ENCODE results near the gene TRIM5. TPM values are rescaled to one million over a fixed set of nuclear protein-coding genes. Genes with fewer than 3 reads are reported as not detected.

Gene TRIM5
- total RNA-seq, 1 donor from 2014 or later, result 44.4 TPM

DNA sequence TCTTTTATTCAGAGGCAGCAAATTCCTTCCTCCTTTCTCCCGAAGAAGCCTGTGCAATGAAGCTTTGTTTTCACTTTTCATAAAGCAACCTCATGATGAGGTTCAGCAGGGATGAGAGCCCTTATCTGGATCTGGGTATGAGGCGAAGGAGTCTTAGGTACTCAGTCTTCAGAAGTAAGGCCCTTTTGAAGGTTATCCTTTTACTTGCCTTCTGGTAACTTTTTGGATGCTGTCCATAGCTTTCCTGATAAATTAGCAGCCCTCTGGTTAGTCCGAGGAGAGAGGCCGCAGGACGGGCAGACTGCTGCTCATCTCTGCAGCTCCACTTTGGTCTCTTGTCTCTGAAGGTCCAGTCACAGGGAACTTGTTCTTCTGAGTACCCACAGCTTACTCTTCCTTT lies 5.9 kb upstream of the TRIM5 start:
- H3K4me3 ChIP-seq, result peak overlapping the region; percentile 70
- intact Hi-C loops (cut with DNase I), result no loop called here
- H3K36me3 ChIP-seq, result no peaks in the 10 kb centered on the region
- H3K4me1 ChIP-seq, result peaks cover 9% of the 10 kb centered on the region
- ATAC-seq, result peak; percentile 8
- TF ChIP-seq, protein P1, sequence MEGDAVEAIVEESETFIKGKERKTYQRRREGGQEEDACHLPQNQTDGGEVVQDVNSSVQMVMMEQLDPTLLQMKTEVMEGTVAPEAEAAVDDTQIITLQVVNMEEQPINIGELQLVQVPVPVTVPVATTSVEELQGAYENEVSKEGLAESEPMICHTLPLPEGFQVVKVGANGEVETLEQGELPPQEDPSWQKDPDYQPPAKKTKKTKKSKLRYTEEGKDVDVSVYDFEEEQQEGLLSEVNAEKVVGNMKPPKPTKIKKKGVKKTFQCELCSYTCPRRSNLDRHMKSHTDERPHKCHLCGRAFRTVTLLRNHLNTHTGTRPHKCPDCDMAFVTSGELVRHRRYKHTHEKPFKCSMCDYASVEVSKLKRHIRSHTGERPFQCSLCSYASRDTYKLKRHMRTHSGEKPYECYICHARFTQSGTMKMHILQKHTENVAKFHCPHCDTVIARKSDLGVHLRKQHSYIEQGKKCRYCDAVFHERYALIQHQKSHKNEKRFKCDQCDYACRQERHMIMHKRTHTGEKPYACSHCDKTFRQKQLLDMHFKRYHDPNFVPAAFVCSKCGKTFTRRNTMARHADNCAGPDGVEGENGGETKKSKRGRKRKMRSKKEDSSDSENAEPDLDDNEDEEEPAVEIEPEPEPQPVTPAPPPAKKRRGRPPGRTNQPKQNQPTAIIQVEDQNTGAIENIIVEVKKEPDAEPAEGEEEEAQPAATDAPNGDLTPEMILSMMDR (IDR thresholded peaks at IDR 0.05), result no peak
- no peaks in the 10 kb centered on the region for H3K9me3 ChIP-seq
- DNase-seq, result no peak
- peak overlapping the region; percentile 94 for H3K27ac ChIP-seq
- H3K27me3 ChIP-seq, result no peaks in the 10 kb centered on the region

DNA sequence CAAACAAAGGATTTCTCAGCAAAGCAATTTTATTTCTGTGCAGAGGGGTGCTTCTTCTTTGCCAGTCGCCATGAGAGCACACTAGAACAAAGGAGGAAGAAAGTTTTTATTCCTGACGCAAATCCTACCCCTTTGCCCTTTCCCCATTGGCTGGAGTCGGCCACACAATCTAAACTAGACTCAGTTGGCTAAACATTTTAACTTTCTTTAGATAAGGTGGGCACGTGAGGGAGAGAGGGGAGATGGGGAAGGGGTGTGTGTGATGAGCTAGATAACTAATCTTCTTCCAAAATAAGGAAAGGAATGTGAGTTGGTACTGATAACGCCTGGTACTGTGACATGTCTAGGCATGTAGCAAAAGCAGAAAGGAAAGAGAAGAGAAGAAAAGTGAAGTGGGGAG lies 5.3 kb upstream of the TRIM5 start:
- TF ChIP-seq, protein P1 (IDR thresholded peaks at IDR 0.05), result no peak
- no peaks in the 10 kb centered on the region for H3K27me3 ChIP-seq
- intact Hi-C loops (cut with DNase I), result no loop called here
- H3K27ac ChIP-seq, result peak overlapping the region; percentile 94
- peak overlapping the region; percentile 70 for H3K4me3 ChIP-seq
- no peaks in the 10 kb centered on the region for H3K36me3 ChIP-seq
- ATAC-seq (peak; percentile 63), DNase-seq (no peak)
- no peaks in the 10 kb centered on the region for H3K9me3 ChIP-seq
- peaks cover 13% of the 10 kb centered on the region for H3K4me1 ChIP-seq

GRCh38 chr11:5689551-5689983 lies 4.7 kb upstream of the TRIM5 start, which contains the start of gene TRIM22:
TRIM22 (plus strand) TSS chr11:5689790; CDS start chr11:5696233, 6,443 bp downstream.
- Histone ChIP-seq H3K4me3 (peak within 1 kb of the TSS; percentile 70), H3K27ac (peak within 1 kb of the TSS; percentile 94), H3K4me1 (peaks cover 15% of the 10 kb centered on the region), H3K36me3 (no peaks in the 10 kb centered on the region), H3K9me3 (no peaks in the 10 kb centered on the region), H3K27me3 (no peaks in the 10 kb centered on the region)
- ATAC-seq (peak; percentile 88), DNase-seq (peak; percentile 69)
- intact Hi-C loops (cut with DNase I), result no loop called here
- TF ChIP-seq, protein P1 (IDR thresholded peaks at IDR 0.05), result no peak

GRCh38 chr11:5688482-5688881 lies 3.6 kb upstream of the TRIM5 start:
- ATAC-seq, result no peak
- TF ChIP-seq, protein P1 (IDR thresholded peaks at IDR 0.05), result no peak
- Histone ChIP-seq H3K27ac (peak overlapping the region; percentile 94), H3K4me3 (no peak overlapping the region), H3K27me3 (no peaks in the 10 kb centered on the region), H3K4me1 (peaks cover 15% of the 10 kb centered on the region), H3K9me3 (no peaks in the 10 kb centered on the region), H3K36me3 (no peaks in the 10 kb centered on the region)
- no peak for DNase-seq
- intact Hi-C loops (cut with DNase I), result no loop called here

DNA sequence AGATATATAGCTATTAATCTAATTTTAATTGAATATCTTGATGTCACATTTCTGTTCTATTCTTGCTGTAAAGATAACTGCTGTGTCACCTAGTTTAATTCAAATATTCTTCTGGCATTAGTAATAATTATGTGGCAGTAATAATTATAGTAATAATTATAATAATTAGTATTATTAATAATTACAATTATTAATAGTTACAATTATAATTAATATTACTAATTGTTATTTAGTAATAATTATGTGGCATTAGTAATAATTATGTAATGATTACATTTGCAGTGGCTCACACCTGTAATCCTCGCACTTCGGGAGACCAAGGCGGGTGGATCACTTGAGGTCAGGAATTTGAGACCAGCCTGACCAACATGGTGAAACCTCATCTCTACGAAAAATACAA lies 1.6 kb upstream of the TRIM5 start:
- no peak for DNase-seq
- TF ChIP-seq, protein P1 (IDR thresholded peaks at IDR 0.05), result no peak
- no peak for ATAC-seq
- Histone ChIP-seq H3K27ac (no peak overlapping the region), H3K9me3 (no peaks in the 10 kb centered on the region), H3K4me1 (peaks cover 15% of the 10 kb centered on the region), H3K27me3 (no peaks in the 10 kb centered on the region), H3K36me3 (no peaks in the 10 kb centered on the region), H3K4me3 (no peak overlapping the region)
- intact Hi-C loops (cut with DNase I), result no loop called here

All from upper lobe of right lung (tissue), 1 donor.